Measurements from ENCODE around the gene QRFP.

DNA sequence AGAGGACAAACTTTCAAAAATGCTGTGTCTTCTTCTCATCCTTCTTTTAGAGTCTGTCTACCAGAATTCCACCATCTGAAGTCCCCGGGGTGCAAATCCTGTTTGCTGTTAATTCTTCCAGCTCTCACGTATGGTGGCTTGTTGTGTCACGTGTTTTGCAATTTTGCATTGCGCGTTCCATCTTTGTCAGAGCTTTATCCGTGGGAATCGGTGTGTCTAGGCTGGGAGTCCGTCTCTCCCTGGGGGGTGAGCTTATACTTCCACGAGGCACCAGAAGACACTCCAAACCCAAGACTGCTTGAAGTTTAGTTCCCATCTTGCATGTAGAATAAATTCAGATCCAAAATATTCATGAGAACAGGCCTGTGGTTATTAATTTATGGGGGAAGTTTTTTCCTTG lies 48.6 kb upstream of the QRFP start:
- TF ChIP-seq CTCF (IDR thresholded peaks at IDR 0.05) = no peak
- no peak for TF ChIP-seq POLR2A (IDR thresholded peaks at IDR 0.05)
- no peak for TF ChIP-seq POLR2AphosphoS5 (IDR thresholded peaks at IDR 0.05)
- no peak for TF ChIP-seq EP300 (IDR thresholded peaks at IDR 0.05)

Data from suprapubic skin (tissue), 4 donors.